Measurements from ENCODE around the gene P2RX4. TPM values are rescaled to one million over a fixed set of nuclear protein-coding genes. Genes with fewer than 3 reads are reported as not detected.

P2RX4 gene
- total and polyA plus RNA-seq, 9 of the 15 experiments (the other 6 are each of a cell fraction or from before 2014, with no cell fraction given): 6.6 to 21.5 (median 11.7) TPM

- in situ Hi-C loops (cut with MboI) (no loop called here), intact Hi-C loops (cut with micrococcal nuclease) (no loop called here)
- Histone ChIP-seq H4K20me1 (replicated peaks; ENCODE audit: control insufficient read depth, insufficient read depth, low read length) (no peaks in the 10 kb centered on the region), H3K36me3 (ENCODE audit: control insufficient read depth, insufficient read depth, low read length) (no peaks in the 10 kb centered on the region), H3K9me3 (replicated peaks; ENCODE audit: control insufficient read depth, insufficient read depth, low read depth, low read length) (no peaks in the 10 kb centered on the region), H3K9ac (ENCODE audit: insufficient read depth in 1 of 2, low read depth in 2 of 2, low read length in 2 of 2) (no peak overlapping the region), H3K4me3 (no peak overlapping the region), H3K4me1 (replicated peaks in 1 of 2; ENCODE audit: control insufficient read depth in 2 of 2, insufficient read depth in 2 of 2, low read length in 2 of 2) (peaks cover 8% of the 10 kb centered on the region in 2 experiments; a peak in 4 of 5 replicates), H3K4me2 (ENCODE audit: insufficient read depth, low read length) (no peak overlapping the region), H2AFZ (ENCODE audit: low read depth, low read length) (no peak overlapping the region), H3K79me2 (ENCODE audit: control insufficient read depth, insufficient read depth, low read length) (no peaks in the 10 kb centered on the region), H3K27me3 (ENCODE audit: control insufficient read depth in 2 of 2, insufficient read depth in 2 of 2, low read length in 2 of 2) (no peaks in the 10 kb centered on the region), H3K27ac (ENCODE audit: extremely low read depth, low read depth, low read length) (no peak overlapping the region), H3K9me1 (ENCODE audit: control insufficient read depth, insufficient read depth, low read length) (no peaks in the 10 kb centered on the region)
- 62% methylated on average over 3 of the region's 3 CpGs for WGBS (ENCODE audit: insufficient coverage, low coverage, missing lambda C conversion rate)
- no peak for DNase-seq (ENCODE audit: extremely low read depth in 1 of 4, low spot score in 3 of 4)
- no peak for TF ChIP-seq ELF1 (tag; IDR thresholded peaks at IDR 0.05)
- no peak for FAIRE-seq
- ChIA-PET CTCF (ENCODE audit: low intra/inter-chr PET ratio) (no interaction called here), POLR2A (interaction anchor here (1.6 kb wide), 1 partner anchor 12 kb away, joined by 3 read pairs; no protein-coding TSS in a partner anchor)
- BruUV-seq (replicated peaks): no TSS peak
- no peak for ATAC-seq
These were observed 18.8 kb upstream of the P2RX4 start for GRCh38 chr12:121191151-121191550.

- H3K9me1 ChIP-seq (ENCODE audit: control insufficient read depth, insufficient read depth, low read length): no peaks in the 10 kb centered on the region
- BruUV-seq (replicated peaks): no TSS peak
- intact Hi-C loops (cut with micrococcal nuclease): no loop called here
- ATAC-seq (peak; percentile 37), FAIRE-seq (peak; percentile 40), DNase-seq (ENCODE audit: extremely low read depth in 1 of 4, low spot score in 3 of 4) (peak in 1 of 4 experiments; percentile 32)
- H2AFZ ChIP-seq (ENCODE audit: low read depth, low read length): peak overlapping the region; percentile 83
- H3K27ac ChIP-seq (ENCODE audit: extremely low read depth, low read depth, low read length): peak overlapping the region; percentile 35; the same call in 1 of the 3 replicates
- no peak overlapping the region for H3K4me2 ChIP-seq (ENCODE audit: insufficient read depth, low read length)
- POLR2A ChIA-PET: no interaction called here
- H3K4me1 ChIP-seq (replicated peaks in 1 of 2; ENCODE audit: control insufficient read depth in 2 of 2, insufficient read depth in 2 of 2, low read length in 2 of 2): peaks cover 7 to 20% of the 10 kb centered on the region in 2 experiments; a peak in 4 of 5 replicates
- 54% methylated on average over 6 of the region's 6 CpGs for WGBS (ENCODE audit: insufficient coverage, low coverage, missing lambda C conversion rate)
- H3K27me3 ChIP-seq (ENCODE audit: control insufficient read depth in 2 of 2, insufficient read depth in 2 of 2, low read length in 2 of 2): no peaks in the 10 kb centered on the region
- no peaks in the 10 kb centered on the region for H4K20me1 ChIP-seq (replicated peaks; ENCODE audit: control insufficient read depth, insufficient read depth, low read length)
- H3K4me3 ChIP-seq: no peak overlapping the region
- CTCF ChIA-PET (ENCODE audit: low intra/inter-chr PET ratio): no interaction called here
- in situ Hi-C loops (cut with MboI): no loop called here
- H3K9ac ChIP-seq (ENCODE audit: insufficient read depth in 1 of 2, low read depth in 2 of 2, low read length in 2 of 2): no peak overlapping the region
- no peaks in the 10 kb centered on the region for H3K9me3 ChIP-seq (replicated peaks; ENCODE audit: control insufficient read depth, insufficient read depth, low read depth, low read length)
- no peaks in the 10 kb centered on the region for H3K79me2 ChIP-seq (ENCODE audit: control insufficient read depth, insufficient read depth, low read length)
- H3K36me3 ChIP-seq (ENCODE audit: control insufficient read depth, insufficient read depth, low read length): no peaks in the 10 kb centered on the region
- TF ChIP-seq ZNF77 (CRISPR knock-in tag; IDR thresholded peaks at IDR 0.05): no peak
- TF ChIP-seq ZBTB40 (IDR thresholded peaks at IDR 0.05): 0 out of 2 replicates have a peak, but pooled peaks have one; percentile 17
- no peak for TF ChIP-seq ZBTB40 (CRISPR knock-in tag; IDR thresholded peaks at IDR 0.05)
- TF ChIP-seq BRCA1 (IDR thresholded peaks at IDR 0.05): no peak
- no peak for TF ChIP-seq BRCA1 (CRISPR knock-in tag; IDR thresholded peaks at IDR 0.05)
- no peak for TF ChIP-seq ZNF282 (CRISPR knock-in tag; IDR thresholded peaks at IDR 0.05)
- TF ChIP-seq ZBTB1 (CRISPR knock-in tag; IDR thresholded peaks at IDR 0.05; ENCODE audit: borderline replicate concordance, low read depth): no peak
- no peak for TF ChIP-seq KDM1A (IDR thresholded peaks at IDR 0.05)
These were observed 13.0 kb upstream of the P2RX4 start for GRCh38 chr12:121196902-121197301.
